Hepatocyte (in vitro differentiated cells): ENCODE measurements around the gene LCLAT1. TPM values are rescaled to one million over a fixed set of nuclear protein-coding genes. Genes with fewer than 3 reads are reported as not detected.

ENCODE experiments used
- DNase-seq: peaks from one replicate; pipeline ENCODE4 v3.0.0-alpha.2; 2016; ENCODE audit warnings: low spot score
- H2AFZ ChIP-seq: fragments of 200-600 bp; sonication (generic); 2 replicates; pipeline ENCODE4 v1.6.0; 2016; ENCODE audit warnings: antibody characterized with exemption, mild to moderate bottlenecking
- H3K27ac ChIP-seq: fragments of 200-600 bp; sonication (generic); 2 replicates; pipeline ENCODE4 v1.5.1; 2016; ENCODE audit warnings: mild to moderate bottlenecking
- H3K27me3 ChIP-seq: fragments of 200-600 bp; sonication (generic); 2 replicates; pipeline ENCODE4 v1.6.1; 2016
- H3K36me3 ChIP-seq: fragments of 200-600 bp; sonication (generic); replicated peaks from 2 replicates; pipeline ENCODE4 v1.5.1; 2016; ENCODE audit warnings: low read depth; ENCODE audit not compliant: insufficient read depth
- H3K4me1 ChIP-seq: fragments of 200-600 bp; sonication (generic); 2 replicates; pipeline ENCODE4 v1.5.1; 2016; ENCODE audit warnings: mild to moderate bottlenecking, moderate library complexity; ENCODE audit not compliant: insufficient read depth
- H3K4me2 ChIP-seq: fragments of 200-600 bp; sonication (generic); 2 replicates; pipeline ENCODE4 v1.6.0; 2016
- H3K4me3 ChIP-seq: fragments of 200-600 bp; sonication (generic); 2 replicates; pipeline ENCODE4 v1.5.1; 2016; ENCODE audit warnings: mild to moderate bottlenecking
- H3K79me2 ChIP-seq: fragments of 200-600 bp; sonication (generic); 2 replicates; pipeline ENCODE4 v1.6.0; 2017; ENCODE audit warnings: mild to moderate bottlenecking
- H3K9me2 ChIP-seq: fragments of 200-600 bp; sonication (generic); replicated peaks from 2 replicates; pipeline ENCODE4 v1.6.0; 2017; ENCODE audit warnings: mild to moderate bottlenecking; ENCODE audit not compliant: insufficient read depth
- H3K9me3 ChIP-seq: fragments of 200-600 bp; sonication (generic); 2 replicates; pipeline ENCODE4 v1.5.1; 2016; ENCODE audit warnings: low read depth, mild to moderate bottlenecking
- H4K20me1 ChIP-seq: fragments of 200-600 bp; sonication (generic); 2 replicates; pipeline ENCODE4 v1.6.0; 2016; ENCODE audit warnings: mild to moderate bottlenecking; ENCODE audit not compliant: insufficient read depth, poor library complexity, severe bottlenecking
- EZH2 ChIP-seq: fragments of 200-600 bp; sonication (generic); IDR thresholded peaks from 2 replicates; pipeline ENCODE4 v1.6.1; 2016; ENCODE audit warnings: antibody characterized with exemption, mild to moderate bottlenecking, borderline replicate concordance
- EZH2phosphoT487 ChIP-seq: fragments of 200-600 bp; sonication (generic); IDR thresholded peaks from one replicate; pipeline ENCODE4 v1.6.1; 2018; ENCODE audit warnings: antibody characterized with exemption, mild to moderate bottlenecking, low read depth, moderate library complexity; ENCODE audit not compliant: unreplicated experiment, severe bottlenecking
- WGBS: methylation state at CpG from one replicate; pipeline ENCODE4 v1.1.6; 2016; ENCODE audit warnings: low lambda C conversion rate; ENCODE audit errors: missing lambda C conversion rate; 5-methylcytosine and 5-hydroxymethylcytosine counted together
- polyA plus RNA-seq: library from polyadenylated mRNA; unstranded; fragments of >200 nt; fragmentation: Nextera tagmentation; extraction: Ambion mirVana; gene quantifications from 2 replicates; pipeline ENCODE4 v1.2.1, GENCODE V29; 2016
- total RNA-seq: library from RNA; depleted of rRNA; stranded (reverse); fragments of >200 nt; gene quantifications from 2 replicates; pipeline ENCODE4 v1.2.3, GENCODE V29; 2014
- TF ChIP-seq, protein P1 (sequence below): fragments of 200-600 bp; sonication (generic); IDR thresholded peaks from 2 replicates; pipeline ENCODE4 v1.5.1; 2016; ENCODE audit warnings: antibody characterized with exemption, mild to moderate bottlenecking; ENCODE audit not compliant: poor library complexity

The LCLAT1 gene
- total and polyA plus RNA-seq, 2 experiments from 2014 or later = 10.1 to 15.4 TPM

DNA sequence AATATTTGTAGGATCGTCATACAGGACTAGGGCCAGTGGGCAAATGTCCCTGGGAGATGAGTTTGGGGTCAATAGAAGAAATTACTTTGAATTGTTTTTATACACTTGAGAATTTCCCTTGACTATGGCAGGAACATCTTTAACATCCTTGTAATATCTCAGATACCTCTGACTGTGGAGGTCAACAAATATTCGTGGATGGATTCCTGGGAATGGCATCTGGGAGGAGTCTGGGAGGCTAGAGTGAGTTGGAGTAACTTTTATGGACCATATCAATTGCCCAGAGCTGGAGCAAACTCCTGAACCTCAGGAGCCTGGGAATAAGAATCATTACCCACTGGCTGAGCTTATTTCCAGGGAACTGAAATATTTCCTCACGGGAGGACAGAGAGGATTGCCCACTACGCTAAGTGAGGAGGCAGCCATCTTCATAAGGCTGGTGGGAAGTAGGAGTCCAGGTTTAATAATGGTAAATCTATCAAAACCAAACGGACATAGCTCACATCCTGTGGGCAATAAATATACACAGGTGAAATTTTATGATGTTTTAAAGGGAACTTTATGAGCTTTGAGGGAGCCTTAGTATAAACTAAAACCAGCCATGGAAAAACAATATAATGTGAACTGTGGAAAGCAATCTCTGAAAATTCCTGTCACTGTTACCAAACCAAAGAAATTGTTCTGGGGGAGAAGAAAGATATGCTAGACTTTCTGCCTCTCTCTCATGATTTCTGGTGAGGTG is 44.4 kb upstream of the LCLAT1 start:
- Histone ChIP-seq H3K79me2 (no peaks in the 10 kb centered on the region), H3K4me2 (no peak overlapping the region), H3K4me1 (peaks cover 33% of the 10 kb centered on the region), H4K20me1 (no peaks in the 10 kb centered on the region), H2AFZ (no peak overlapping the region), H3K27me3 (no peaks in the 10 kb centered on the region), H3K36me3 (no peaks in the 10 kb centered on the region), H3K9me2 (no peaks in the 10 kb centered on the region), H3K4me3 (no peak overlapping the region), H3K27ac (peak overlapping the region; percentile 95), H3K9me3 (no peaks in the 10 kb centered on the region)
- 55% methylated on average over 5 of the region's 5 CpGs for WGBS
- no peak for TF ChIP-seq EZH2phosphoT487
- TF ChIP-seq, protein P1, sequence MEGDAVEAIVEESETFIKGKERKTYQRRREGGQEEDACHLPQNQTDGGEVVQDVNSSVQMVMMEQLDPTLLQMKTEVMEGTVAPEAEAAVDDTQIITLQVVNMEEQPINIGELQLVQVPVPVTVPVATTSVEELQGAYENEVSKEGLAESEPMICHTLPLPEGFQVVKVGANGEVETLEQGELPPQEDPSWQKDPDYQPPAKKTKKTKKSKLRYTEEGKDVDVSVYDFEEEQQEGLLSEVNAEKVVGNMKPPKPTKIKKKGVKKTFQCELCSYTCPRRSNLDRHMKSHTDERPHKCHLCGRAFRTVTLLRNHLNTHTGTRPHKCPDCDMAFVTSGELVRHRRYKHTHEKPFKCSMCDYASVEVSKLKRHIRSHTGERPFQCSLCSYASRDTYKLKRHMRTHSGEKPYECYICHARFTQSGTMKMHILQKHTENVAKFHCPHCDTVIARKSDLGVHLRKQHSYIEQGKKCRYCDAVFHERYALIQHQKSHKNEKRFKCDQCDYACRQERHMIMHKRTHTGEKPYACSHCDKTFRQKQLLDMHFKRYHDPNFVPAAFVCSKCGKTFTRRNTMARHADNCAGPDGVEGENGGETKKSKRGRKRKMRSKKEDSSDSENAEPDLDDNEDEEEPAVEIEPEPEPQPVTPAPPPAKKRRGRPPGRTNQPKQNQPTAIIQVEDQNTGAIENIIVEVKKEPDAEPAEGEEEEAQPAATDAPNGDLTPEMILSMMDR = no peak
- TF ChIP-seq EZH2 = no peak
- no peak for DNase-seq

- H3K4me1 ChIP-seq = peaks cover 33% of the 10 kb centered on the region
- no peaks in the 10 kb centered on the region for H4K20me1 ChIP-seq
- peak; percentile 46 for DNase-seq
- H3K79me2 ChIP-seq = no peaks in the 10 kb centered on the region
- 60% methylated on average over 7 of the region's 7 CpGs for WGBS
- TF ChIP-seq EZH2phosphoT487 (no peak), EZH2 (no peak)
- TF ChIP-seq, protein P1 = no peak
- H3K36me3 ChIP-seq = no peaks in the 10 kb centered on the region
- H3K4me3 ChIP-seq = no peak overlapping the region
- no peaks in the 10 kb centered on the region for H3K9me3 ChIP-seq
- no peaks in the 10 kb centered on the region for H3K27me3 ChIP-seq
- H2AFZ ChIP-seq = no peak overlapping the region
- peak overlapping the region; percentile 59 for H3K4me2 ChIP-seq
- peak overlapping the region; percentile 95 for H3K27ac ChIP-seq
- H3K9me2 ChIP-seq = no peaks in the 10 kb centered on the region
Measured at GRCh38 chr2:30403592-30404312, 43.3 kb upstream of the LCLAT1 start.

GRCh38 chr2:30404319-30405259 is 42.5 kb upstream of the LCLAT1 start:
- Histone ChIP-seq H4K20me1 (no peaks in the 10 kb centered on the region), H2AFZ (no peak overlapping the region), H3K36me3 (no peaks in the 10 kb centered on the region), H3K9me3 (no peaks in the 10 kb centered on the region), H3K4me1 (peaks cover 33% of the 10 kb centered on the region), H3K27me3 (no peaks in the 10 kb centered on the region), H3K4me2 (peak overlapping the region; percentile 59), H3K9me2 (no peaks in the 10 kb centered on the region), H3K4me3 (no peak overlapping the region), H3K79me2 (no peaks in the 10 kb centered on the region), H3K27ac (peak overlapping the region; percentile 95)
- peak; percentile 51 for DNase-seq
- WGBS = 42% methylated on average over 12 of the region's 12 CpGs
- TF ChIP-seq, protein P1 = no peak
- TF ChIP-seq EZH2phosphoT487 (no peak), EZH2 (no peak)
